ENCODE measurements around the gene FGF12.

Gene FGF12

GRCh38 chr3:192413461-192413860 lies 313.9 kb downstream of the FGF12 start:
- no peak for TF ChIP-seq FOXM1 (IDR thresholded peaks at IDR 0.05; ENCODE audit: borderline replicate concordance)
- no peak for TF ChIP-seq CTBP1 (IDR thresholded peaks at IDR 0.05; ENCODE audit: borderline replicate concordance)
- CTCF ChIA-PET, result interaction anchor here (2.2 kb wide), 1 partner anchor 31 kb away, joined by 6 read pairs; no protein-coding TSS in a partner anchor
- no peak for DNase-seq (ENCODE audit: extremely low spot score)
- POLR2A ChIA-PET, result no interaction called here

GRCh38 chr3:192410684-192410960 lies 316.7 kb downstream of the FGF12 start:
- POLR2A ChIA-PET, result no interaction called here
- CTCF ChIA-PET, result interaction anchor here (1.3 to 2.7 kb wide), 2 partner anchors 12 to 16 kb away, joined by 3 to 15 read pairs; no protein-coding TSS in a partner anchor
- no peak for DNase-seq (ENCODE audit: extremely low spot score)
- TF ChIP-seq ARNT (IDR thresholded peaks at IDR 0.05), result no peak
- no peak for TF ChIP-seq SUZ12 (IDR thresholded peaks at IDR 0.05)
- TF ChIP-seq FOXK2 (IDR thresholded peaks at IDR 0.05), result no peak
- TF ChIP-seq L3MBTL2 (conservative IDR thresholded peaks at IDR 0.05), result no peak
- TF ChIP-seq HDGF (IDR thresholded peaks at IDR 0.05; ENCODE audit: borderline replicate concordance), result no peak
- TF ChIP-seq TARDBP (IDR thresholded peaks at IDR 0.05), result no peak
- no peak for TF ChIP-seq BHLHE40 (IDR thresholded peaks at IDR 0.05; ENCODE audit: borderline replicate concordance)
- no peak for TF ChIP-seq LEF1 (IDR thresholded peaks at IDR 0.05; ENCODE audit: borderline replicate concordance)
- TF ChIP-seq NFRKB (IDR thresholded peaks at IDR 0.05), result no peak
- TF ChIP-seq FOXM1 (IDR thresholded peaks at IDR 0.05; ENCODE audit: borderline replicate concordance), result no peak
- TF ChIP-seq CTBP1 (IDR thresholded peaks at IDR 0.05; ENCODE audit: borderline replicate concordance), result no peak
- no peak for TF ChIP-seq ZNF384 (IDR thresholded peaks at IDR 0.05)
- TF ChIP-seq ELF4 (IDR thresholded peaks at IDR 0.05), result no peak
- TF ChIP-seq SP1 (IDR thresholded peaks at IDR 0.05), result no peak
- TF ChIP-seq FOXA1 (IDR thresholded peaks at IDR 0.05), result no peak
- no peak for TF ChIP-seq PKNOX1 (IDR thresholded peaks at IDR 0.05)

- peak; percentile 48 for DNase-seq (ENCODE audit: extremely low spot score)
- ChIA-PET CTCF (interaction anchor here (1.3 to 2.7 kb wide), 2 partner anchors 13 to 16 kb away, joined by 3 to 15 read pairs; no protein-coding TSS in a partner anchor), POLR2A (interaction anchor here (1.1 to 1.3 kb wide), 2 partner anchors 13 to 36 kb away, joined by 3 to 4 read pairs; no protein-coding TSS in a partner anchor)
- TF ChIP-seq NFRKB (IDR thresholded peaks at IDR 0.05) (no peak), FOXA1 (IDR thresholded peaks at IDR 0.05) (no peak), BHLHE40 (IDR thresholded peaks at IDR 0.05; ENCODE audit: borderline replicate concordance) (no peak), LEF1 (IDR thresholded peaks at IDR 0.05; ENCODE audit: borderline replicate concordance) (no peak), ELF4 (IDR thresholded peaks at IDR 0.05) (no peak), FOXK2 (IDR thresholded peaks at IDR 0.05) (no peak), ARNT (IDR thresholded peaks at IDR 0.05) (no peak), L3MBTL2 (conservative IDR thresholded peaks at IDR 0.05) (no peak), TARDBP (IDR thresholded peaks at IDR 0.05) (no peak), CTBP1 (IDR thresholded peaks at IDR 0.05; ENCODE audit: borderline replicate concordance) (no peak), SP1 (IDR thresholded peaks at IDR 0.05) (no peak), ZNF384 (IDR thresholded peaks at IDR 0.05) (no peak)
Observed at GRCh38 chr3:192409838-192410683, 317.3 kb downstream of the FGF12 start.

DNA sequence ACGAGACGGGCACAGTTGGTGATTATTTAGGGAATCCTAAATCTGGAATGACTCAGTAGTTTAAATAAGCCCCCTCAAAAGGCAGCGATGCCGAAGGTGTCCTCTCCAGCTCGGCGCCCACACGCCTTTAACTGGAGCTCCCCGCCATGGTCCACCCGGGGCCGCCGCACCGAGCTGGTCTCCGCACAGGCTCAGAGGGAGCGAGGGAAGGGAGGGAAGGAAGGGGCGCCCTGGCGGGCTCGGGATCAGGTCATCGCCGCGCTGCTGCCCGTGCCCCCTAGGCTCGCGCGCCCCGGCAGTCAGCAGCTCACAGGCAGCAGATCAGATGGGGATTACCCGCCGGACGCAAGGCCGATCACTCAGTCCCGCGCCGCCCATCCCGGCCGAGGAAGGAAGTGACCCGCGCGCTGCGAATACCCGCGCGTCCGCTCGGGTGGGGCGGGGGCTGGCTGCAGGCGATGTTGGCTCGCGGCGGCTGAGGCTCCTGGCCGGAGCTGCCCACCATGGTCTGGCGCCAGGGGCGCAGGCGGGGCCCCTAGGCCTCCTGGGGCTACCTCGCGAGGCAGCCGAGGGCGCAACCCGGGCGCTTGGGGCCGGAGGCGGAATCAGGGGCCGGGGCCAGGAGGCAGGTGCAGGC lies 318.0 kb downstream of the FGF12 start:
- ChIA-PET CTCF (interaction anchor here (2.7 kb wide), 1 partner anchor 14 kb away, joined by 15 read pairs; no protein-coding TSS in a partner anchor), POLR2A (interaction anchor here (0.9 to 1.3 kb wide), 3 partner anchors 12 to 37 kb away, joined by 3 to 4 read pairs (median 3); no protein-coding TSS in a partner anchor)
- peak; percentile 31 for DNase-seq (ENCODE audit: extremely low spot score)
- peak; percentile 45; the same call in 1 of the 2 replicates for TF ChIP-seq L3MBTL2 (conservative IDR thresholded peaks at IDR 0.05)
- TF ChIP-seq CTBP1 (IDR thresholded peaks at IDR 0.05; ENCODE audit: borderline replicate concordance), result no peak

- CTCF ChIA-PET, result interaction anchor here (2.7 kb wide), 1 partner anchor 14 kb away, joined by 15 read pairs; no protein-coding TSS in a partner anchor
Observed at GRCh38 chr3:192408647-192409200, 318.6 kb downstream of the FGF12 start.

GRCh38 chr3:192408007-192408646 lies 319.2 kb downstream of the FGF12 start:
- no peak for DNase-seq (ENCODE audit: extremely low spot score)
- TF ChIP-seq FOXM1 (IDR thresholded peaks at IDR 0.05; ENCODE audit: borderline replicate concordance) (no peak), ZNF384 (IDR thresholded peaks at IDR 0.05) (no peak), CTBP1 (IDR thresholded peaks at IDR 0.05; ENCODE audit: borderline replicate concordance) (no peak)
- ChIA-PET POLR2A (no interaction called here), CTCF (no interaction called here)

More at GRCh38 chr3:192408647-192409200, 318.6 kb downstream of the FGF12 start:
- peak; percentile 14 for DNase-seq (ENCODE audit: extremely low spot score)
- POLR2A ChIA-PET, result interaction anchor here (0.9 to 1.3 kb wide), 2 partner anchors 11 to 15 kb away, joined by 3 to 4 read pairs; no protein-coding TSS in a partner anchor
- TF ChIP-seq SP1 (IDR thresholded peaks at IDR 0.05), result no peak
- no peak for TF ChIP-seq BHLHE40 (IDR thresholded peaks at IDR 0.05; ENCODE audit: borderline replicate concordance)
- TF ChIP-seq ZNF384 (IDR thresholded peaks at IDR 0.05), result no peak
- TF ChIP-seq FOXA1 (IDR thresholded peaks at IDR 0.05), result no peak
- no peak for TF ChIP-seq SUZ12 (IDR thresholded peaks at IDR 0.05)
- no peak for TF ChIP-seq FOXM1 (IDR thresholded peaks at IDR 0.05; ENCODE audit: borderline replicate concordance)

DNA sequence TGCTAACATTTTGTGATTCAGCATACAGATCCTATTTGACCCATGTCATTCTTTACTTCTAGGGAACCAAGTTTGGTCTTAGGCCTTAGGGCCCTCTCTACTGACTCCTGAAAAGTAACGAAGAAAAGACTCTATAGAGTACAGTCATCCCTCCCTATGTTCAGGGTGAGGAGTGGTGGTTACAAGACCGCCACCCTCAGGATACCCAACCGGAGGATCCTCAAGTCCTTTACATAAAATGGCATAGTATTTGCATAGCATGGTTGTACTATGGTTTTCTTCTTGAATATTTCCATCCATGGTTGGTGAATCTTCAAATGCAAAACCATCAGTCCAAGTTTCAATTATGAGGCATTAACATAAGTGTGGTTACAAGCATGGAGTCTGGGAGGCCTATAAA lies 327.6 kb downstream of the FGF12 start:
- TF ChIP-seq PKNOX1 (IDR thresholded peaks at IDR 0.05) (no peak), ELF4 (IDR thresholded peaks at IDR 0.05) (no peak), FOXA1 (IDR thresholded peaks at IDR 0.05) (no peak), TARDBP (IDR thresholded peaks at IDR 0.05) (no peak), HDGF (IDR thresholded peaks at IDR 0.05; ENCODE audit: borderline replicate concordance) (no peak), ARNT (IDR thresholded peaks at IDR 0.05) (no peak), SUZ12 (IDR thresholded peaks at IDR 0.05) (no peak), FOXK2 (IDR thresholded peaks at IDR 0.05) (no peak)
- CTCF ChIA-PET, result no interaction called here
- POLR2A ChIA-PET, result no interaction called here
- DNase-seq (ENCODE audit: extremely low spot score), result no peak
